Measurements from ENCODE around the gene FOXP1. TPM values are rescaled to one million over a fixed set of nuclear protein-coding genes. Genes with fewer than 3 reads are reported as not detected.

Gene FOXP1
- total and polyA plus RNA-seq, 4 donors: 15.2 to 263 (median 110) TPM

DNA sequence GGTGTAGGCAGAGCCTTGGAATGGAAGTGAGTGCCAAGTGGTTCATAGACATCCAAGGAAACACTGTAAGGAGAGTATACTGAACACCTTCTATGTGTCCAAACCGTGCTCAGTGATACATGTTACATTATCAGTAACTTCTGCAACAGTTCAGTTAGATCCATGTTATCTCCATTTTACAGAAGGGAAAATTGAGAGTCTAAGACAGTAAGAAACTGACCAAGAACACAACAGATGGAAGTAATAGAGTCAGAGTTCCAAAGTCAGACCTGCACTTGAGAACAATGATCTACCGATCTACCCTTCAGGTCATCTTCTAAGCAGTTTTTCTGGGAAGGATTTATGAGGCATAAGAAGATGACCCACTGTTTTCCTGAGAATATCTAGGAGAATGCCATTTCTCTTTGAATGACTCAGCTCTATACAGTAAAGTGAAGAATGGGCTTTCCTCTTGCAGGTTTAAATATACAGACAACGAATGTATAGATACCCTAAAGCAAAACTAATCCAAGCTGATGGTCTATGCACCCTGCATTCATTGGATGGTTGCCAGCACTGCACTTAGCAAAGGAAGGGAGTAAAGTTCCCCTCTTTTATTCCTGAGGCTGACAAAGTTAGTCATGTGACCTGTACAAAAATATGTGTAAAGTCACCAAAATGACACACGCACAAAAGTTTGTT, 667.0 kb downstream of the FOXP1 start:
- Histone ChIP-seq H3K36me3 (ENCODE audit: control insufficient read depth in 1 of 2, insufficient read depth in 2 of 2, low read length in 1 of 2) (no peaks in the 10 kb centered on the region), H3K27ac (ENCODE audit: low read depth in 1 of 2, low read length in 2 of 2) (no peak overlapping the region), H3K9me3 (ENCODE audit: control insufficient read depth, low read length) (no peaks in the 10 kb centered on the region), H3K27me3 (ENCODE audit: control insufficient read depth in 1 of 2, insufficient read depth in 2 of 2, low read length in 1 of 2) (no peaks in the 10 kb centered on the region), H3K4me3 (ENCODE audit: low read length in 2 of 2) (no peak overlapping the region), H3K4me1 (ENCODE audit: control insufficient read depth in 1 of 2, insufficient read depth in 2 of 2, low read length in 2 of 2) (peaks cover 3 to 5% of the 10 kb centered on the region in 2 donors)
- intact Hi-C loops (cut with DNase I): no loop called here
- ATAC-seq (ENCODE audit: low FRiP score): no peak
- WGBS, 2 donors: 73 to 83% methylated on average over 4 of the region's 4 CpGs
- no peak for DNase-seq

DNA sequence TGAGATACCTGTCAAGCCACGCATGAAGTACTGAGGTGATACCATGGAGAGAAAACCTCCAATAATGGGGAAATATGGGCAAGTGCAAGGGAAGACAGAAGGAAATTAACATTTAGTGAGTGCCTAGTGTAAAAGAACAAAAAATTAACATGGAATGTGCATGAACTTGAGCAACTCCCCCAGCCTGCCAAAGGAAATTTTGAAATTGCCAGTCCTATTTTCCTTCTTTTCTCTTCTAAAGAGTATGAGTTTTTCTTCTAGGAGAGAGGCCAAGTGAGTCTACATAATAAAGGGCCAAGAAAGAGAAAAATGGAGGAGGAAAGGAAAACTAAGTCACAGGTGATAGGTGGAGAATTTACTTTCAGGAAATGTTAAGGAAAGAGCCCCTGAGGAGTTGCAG, 668.7 kb downstream of the FOXP1 start:
- DNase-seq (no peak), ATAC-seq (ENCODE audit: low FRiP score) (peak; percentile 70)
- Histone ChIP-seq H3K27ac (ENCODE audit: low read depth in 1 of 2, low read length in 2 of 2) (peak overlapping the region in 1 of 2 donors; percentile 34), H3K9me3 (ENCODE audit: control insufficient read depth, low read length) (no peaks in the 10 kb centered on the region), H3K27me3 (ENCODE audit: control insufficient read depth in 1 of 2, insufficient read depth in 2 of 2, low read length in 1 of 2) (no peaks in the 10 kb centered on the region), H3K4me3 (ENCODE audit: low read length in 2 of 2) (no peak overlapping the region), H3K36me3 (ENCODE audit: control insufficient read depth in 1 of 2, insufficient read depth in 2 of 2, low read length in 1 of 2) (no peaks in the 10 kb centered on the region), H3K4me1 (ENCODE audit: control insufficient read depth in 1 of 2, insufficient read depth in 2 of 2, low read length in 2 of 2) (peaks cover 0 to 5% of the 10 kb centered on the region in 2 donors)
- intact Hi-C loops (cut with DNase I): no loop called here
- WGBS, 2 donors: 88 to 92% methylated on average over 1 of the region's 1 CpG

DNA sequence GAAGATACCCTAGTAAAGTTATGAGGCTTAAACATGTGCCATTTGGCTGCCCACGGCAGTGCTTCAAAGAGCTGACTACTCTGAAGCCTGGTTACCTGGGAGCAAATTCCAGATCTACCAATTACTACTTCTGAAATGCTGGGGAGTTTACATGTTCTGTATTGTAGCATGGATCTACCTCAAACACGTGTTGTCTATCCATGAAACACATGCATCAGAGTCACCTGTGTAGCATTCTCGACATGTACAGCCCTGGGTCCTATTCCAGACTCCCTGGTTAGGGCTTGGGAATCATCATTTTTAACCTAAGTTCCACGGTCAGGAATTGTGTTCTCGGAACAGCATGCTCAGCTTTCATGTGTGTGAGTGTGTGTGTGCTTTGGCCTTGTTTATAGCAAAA, 671.8 kb downstream of the FOXP1 start:
- Histone ChIP-seq H3K36me3 (ENCODE audit: control insufficient read depth in 1 of 2, insufficient read depth in 2 of 2, low read length in 1 of 2) (no peaks in the 10 kb centered on the region), H3K27ac (ENCODE audit: low read depth in 1 of 2, low read length in 2 of 2) (no peak overlapping the region), H3K4me3 (ENCODE audit: low read length in 2 of 2) (no peak overlapping the region), H3K9me3 (ENCODE audit: control insufficient read depth, low read length) (no peaks in the 10 kb centered on the region), H3K27me3 (ENCODE audit: control insufficient read depth in 1 of 2, insufficient read depth in 2 of 2, low read length in 1 of 2) (no peaks in the 10 kb centered on the region), H3K4me1 (ENCODE audit: control insufficient read depth in 1 of 2, insufficient read depth in 2 of 2, low read length in 2 of 2) (peaks cover 0 to 5% of the 10 kb centered on the region in 2 donors)
- DNase-seq: no peak
- no peak for ATAC-seq (ENCODE audit: low FRiP score)
- intact Hi-C loops (cut with DNase I): no loop called here
- 84 to 90% methylated on average over 5 of the region's 5 CpGs for WGBS, 2 donors

DNA sequence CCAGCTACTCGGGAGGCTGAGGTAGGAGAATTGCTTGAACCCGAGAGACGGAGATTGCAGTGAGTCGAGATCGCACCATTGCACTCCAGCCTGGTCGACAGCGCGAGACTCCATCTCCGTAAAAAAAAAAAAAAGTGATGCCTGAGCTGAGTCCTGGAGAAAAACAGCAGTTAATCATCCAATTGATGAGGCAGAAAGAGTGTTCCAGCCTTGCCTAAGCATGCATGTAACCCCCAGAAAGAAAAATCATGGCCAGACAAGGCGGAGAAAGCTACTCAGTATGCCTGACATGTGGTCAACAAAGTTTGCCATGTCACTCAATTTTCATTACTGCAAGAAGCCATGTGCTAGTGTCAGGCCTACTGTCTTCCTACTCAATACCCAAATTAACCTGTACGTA, 678.0 kb downstream of the FOXP1 start:
- intact Hi-C loops (cut with DNase I): no loop called here
- no peaks in the 10 kb centered on the region for H3K4me1 ChIP-seq (ENCODE audit: control insufficient read depth in 1 of 2, insufficient read depth in 2 of 2, low read length in 2 of 2)
- H3K27ac ChIP-seq (ENCODE audit: low read depth in 1 of 2, low read length in 2 of 2): no peak overlapping the region
- no peaks in the 10 kb centered on the region for H3K9me3 ChIP-seq (ENCODE audit: control insufficient read depth, low read length)
- no peaks in the 10 kb centered on the region for H3K27me3 ChIP-seq (ENCODE audit: control insufficient read depth in 1 of 2, insufficient read depth in 2 of 2, low read length in 1 of 2)
- WGBS, 2 donors: 92 to 95% methylated on average over 11 of the region's 11 CpGs
- DNase-seq (no peak), ATAC-seq (ENCODE audit: low FRiP score) (no peak)
- H3K4me3 ChIP-seq (ENCODE audit: low read length in 2 of 2): no peak overlapping the region
- H3K36me3 ChIP-seq (ENCODE audit: control insufficient read depth in 1 of 2, insufficient read depth in 2 of 2, low read length in 1 of 2): no peaks in the 10 kb centered on the region

Small RNAs within 50 kb of the gene (microRNA-seq; reads per million reads assigned to microRNA genes)
- gene MIR1284: 0 to 2.4 reads per million in 2 donors

Other genes with a start within 250 kb of the FOXP1 start
- gene EIF4E3, start 141.7 kb upstream of the FOXP1 start, total RNA-seq: 10 to 100 TPM; 22.2 to 29.3 TPM
- gene EIF4E3, start 141.7 kb upstream of the FOXP1 start, polyA plus RNA-seq: 10 to 100 TPM; 10.2 to 21.7 TPM
- gene GPR27, start 170.1 kb upstream of the FOXP1 start, total RNA-seq: 1 to 10 TPM; 1.6 to 2.1 TPM
- under 1 TPM in 1 of 2 donors, not detected in 1; 0.67 TPM for gene GPR27, start 170.1 kb upstream of the FOXP1 start, polyA plus RNA-seq
- gene PROK2, start 201.4 kb upstream of the FOXP1 start, total RNA-seq: 1 to 10 TPM; 1.8 to 3.8 TPM
- gene PROK2, start 201.4 kb upstream of the FOXP1 start, polyA plus RNA-seq: under 1 TPM; 0.64 to 0.88 TPM